NCI-H2227 treated with DMSO at 0.1 percent for 48 hours (cell line): Measurements from ENCODE around the gene PDE8B.
"Not testable (repeated sequence)": the region's sequence is repeated elsewhere in the genome, so short reads cannot be mapped to it uniquely, and the experiment has no call there.

Source experiments
- DNase-seq: peaks from one replicate; lab custom pipeline; 2025; lab: John Stamatoyannopoulos, UW

PDE8B gene

GRCh38 chr5:77359231-77359630, 148.8 kb downstream of the PDE8B start:
- DNase-seq = no peak

GRCh38 chr5:77360381-77360780, 149.9 kb downstream of the PDE8B start:
- DNase-seq = no peak

GRCh38 chr5:77360973-77361372, 150.5 kb downstream of the PDE8B start:
- DNase-seq = no peak

- DNase-seq = no peak
These were observed 156.4 kb downstream of the PDE8B start for GRCh38 chr5:77366717-77367500.

GRCh38 chr5:77367741-77368140, 157.3 kb downstream of the PDE8B start:
- DNase-seq = no peak

- no peak for DNase-seq
These were observed 157.9 kb downstream of the PDE8B start for GRCh38 chr5:77368367-77368766.

GRCh38 chr5:77369566-77369965, 159.1 kb downstream of the PDE8B start:
- no peak for DNase-seq

GRCh38 chr5:77374686-77375085, 164.2 kb downstream of the PDE8B start:
- no peak for DNase-seq

GRCh38 chr5:77376609-77377300, 166.3 kb downstream of the PDE8B start:
- DNase-seq = no peak

GRCh38 chr5:77379558-77380061, 169.1 kb downstream of the PDE8B start:
- no peak for DNase-seq

GRCh38 chr5:77380636-77381035, 170.2 kb downstream of the PDE8B start:
- no peak for DNase-seq

GRCh38 chr5:77383336-77383735, 172.9 kb downstream of the PDE8B start:
- not testable (repeated sequence) for DNase-seq

GRCh38 chr5:77386340-77386739, 175.9 kb downstream of the PDE8B start:
- DNase-seq = not testable (repeated sequence)

- no peak for DNase-seq
These were observed 179.3 kb downstream of the PDE8B start for GRCh38 chr5:77389746-77390145.

- DNase-seq = no peak
These were observed 179.7 kb downstream of the PDE8B start for GRCh38 chr5:77390221-77390620.

GRCh38 chr5:77390795-77391194, 180.3 kb downstream of the PDE8B start:
- no peak for DNase-seq

GRCh38 chr5:77391240-77391765, 180.8 kb downstream of the PDE8B start:
- no peak for DNase-seq

- DNase-seq = no peak
These were observed 183.7 kb downstream of the PDE8B start for GRCh38 chr5:77394064-77394715.

- DNase-seq = no peak
These were observed 185.5 kb downstream of the PDE8B start for GRCh38 chr5:77396017-77396416.

- DNase-seq = no peak
These were observed 187.3 kb downstream of the PDE8B start for GRCh38 chr5:77397686-77398292.

- DNase-seq = no peak
These were observed 188.0 kb downstream of the PDE8B start for GRCh38 chr5:77398458-77398857.

- DNase-seq = no peak
These were observed 188.4 kb downstream of the PDE8B start for GRCh38 chr5:77398896-77399295.
